ENCODE measurements around the gene DPP6.
"Not testable (repeated sequence)": the region's sequence is repeated elsewhere in the genome, so short reads cannot be mapped to it uniquely, and the experiment has no call there.

GRCh38 chr7:154051643-154052529, at the start of gene DPP6:
- not testable (repeated sequence) for TF ChIP-seq CTCF (conservative IDR thresholded peaks at IDR 0.05; ENCODE audit: low read length); EZH2phosphoT487 (IDR thresholded peaks at IDR 0.05; ENCODE audit: borderline replicate concordance)

Data from Loucy (cell line).